ENCODE results near the gene DCTPP1. TPM values are rescaled to one million over a fixed set of nuclear protein-coding genes. Genes with fewer than 3 reads are reported as not detected.

DCTPP1 gene
- total RNA-seq, 1 donor = 13.8 TPM

- Histone ChIP-seq H3K4me3 (ENCODE audit: insufficient read depth, low read length) (no peak overlapping the region), H3K4me1 (ENCODE audit: insufficient read depth, low read length) (peaks cover 14% of the 10 kb centered on the region), H3K36me3 (ENCODE audit: insufficient read depth, low read length) (peaks cover 6% of the 10 kb centered on the region), H3K27ac (ENCODE audit: low read depth, low read length) (no peak overlapping the region), H4K20me1 (ENCODE audit: insufficient read depth, low read length) (peaks cover 9% of the 10 kb centered on the region), H3K9me3 (ENCODE audit: low read depth, low read length) (no peaks in the 10 kb centered on the region), H3K79me2 (ENCODE audit: insufficient read depth, low read length) (peaks cover 15% of the 10 kb centered on the region), H2AFZ (ENCODE audit: low read length) (no peak overlapping the region), H3K4me2 (ENCODE audit: insufficient read depth, low read length) (no peak overlapping the region), H3K27me3 (ENCODE audit: insufficient read depth, low read length) (no peaks in the 10 kb centered on the region)
- TF ChIP-seq CTCF (IDR thresholded peaks at IDR 0.05; ENCODE audit: extremely low read depth, low read depth, low read length) = no peak
- no peak for DNase-seq (ENCODE audit: insufficient read length, low spot score, missing footprints)
Observed at GRCh38 chr16:30449116-30449435, 19.2 kb upstream of the DCTPP1 start.

GRCh38 chr16:30447512-30448226 lies 17.8 kb upstream of the DCTPP1 start:
- Histone ChIP-seq H3K4me2 (ENCODE audit: insufficient read depth, low read length) (no peak overlapping the region), H3K36me3 (ENCODE audit: insufficient read depth, low read length) (peaks cover 12% of the 10 kb centered on the region), H4K20me1 (ENCODE audit: insufficient read depth, low read length) (peaks cover 10% of the 10 kb centered on the region), H3K9me3 (ENCODE audit: low read depth, low read length) (no peaks in the 10 kb centered on the region), H3K4me3 (ENCODE audit: insufficient read depth, low read length) (no peak overlapping the region), H3K79me2 (ENCODE audit: insufficient read depth, low read length) (peaks cover 16% of the 10 kb centered on the region), H3K4me1 (ENCODE audit: insufficient read depth, low read length) (peaks cover 14% of the 10 kb centered on the region), H2AFZ (ENCODE audit: low read length) (no peak overlapping the region), H3K27me3 (ENCODE audit: insufficient read depth, low read length) (no peaks in the 10 kb centered on the region), H3K27ac (ENCODE audit: low read depth, low read length) (no peak overlapping the region)
- no peak for TF ChIP-seq CTCF (IDR thresholded peaks at IDR 0.05; ENCODE audit: extremely low read depth, low read depth, low read length)
- no peak for DNase-seq (ENCODE audit: insufficient read length, low spot score, missing footprints)

GRCh38 chr16:30446203-30446595 lies 16.4 kb upstream of the DCTPP1 start:
- Histone ChIP-seq H3K27ac (ENCODE audit: low read depth, low read length) (peak overlapping the region; percentile 94), H3K9me3 (ENCODE audit: low read depth, low read length) (no peaks in the 10 kb centered on the region), H3K36me3 (ENCODE audit: insufficient read depth, low read length) (peaks cover 12% of the 10 kb centered on the region), H3K79me2 (ENCODE audit: insufficient read depth, low read length) (peaks cover 16% of the 10 kb centered on the region), H4K20me1 (ENCODE audit: insufficient read depth, low read length) (peaks cover 10% of the 10 kb centered on the region), H3K4me2 (ENCODE audit: insufficient read depth, low read length) (peak overlapping the region; percentile 87), H3K27me3 (ENCODE audit: insufficient read depth, low read length) (no peaks in the 10 kb centered on the region), H3K4me3 (ENCODE audit: insufficient read depth, low read length) (peak overlapping the region; percentile 92), H2AFZ (ENCODE audit: low read length) (peak overlapping the region; percentile 82), H3K4me1 (ENCODE audit: insufficient read depth, low read length) (peaks cover 14% of the 10 kb centered on the region)
- no peak for DNase-seq (ENCODE audit: insufficient read length, low spot score, missing footprints)
- TF ChIP-seq CTCF (IDR thresholded peaks at IDR 0.05; ENCODE audit: extremely low read depth, low read depth, low read length) = no peak

- Histone ChIP-seq H3K27me3 (ENCODE audit: insufficient read depth, low read length) (no peaks in the 10 kb centered on the region), H4K20me1 (ENCODE audit: insufficient read depth, low read length) (peaks cover 10% of the 10 kb centered on the region), H3K36me3 (ENCODE audit: insufficient read depth, low read length) (peaks cover 12% of the 10 kb centered on the region), H3K4me2 (ENCODE audit: insufficient read depth, low read length) (peak within 1 kb of the TSS; percentile 87), H3K9me3 (ENCODE audit: low read depth, low read length) (no peaks in the 10 kb centered on the region), H3K4me3 (ENCODE audit: insufficient read depth, low read length) (peak within 1 kb of the TSS; percentile 92), H3K79me2 (ENCODE audit: insufficient read depth, low read length) (peaks cover 16% of the 10 kb centered on the region), H2AFZ (ENCODE audit: low read length) (peak within 1 kb of the TSS; percentile 93), H3K27ac (ENCODE audit: low read depth, low read length) (peak within 1 kb of the TSS; percentile 94), H3K4me1 (ENCODE audit: insufficient read depth, low read length) (peaks cover 14% of the 10 kb centered on the region)
- peak; percentile 41 for TF ChIP-seq CTCF (IDR thresholded peaks at IDR 0.05; ENCODE audit: extremely low read depth, low read depth, low read length)
- DNase-seq (ENCODE audit: insufficient read length, low spot score, missing footprints) = peak; percentile 96
Observed at GRCh38 chr16:30445408-30446202, 15.8 kb upstream of the DCTPP1 start, which contains the start of gene SEPHS2. Gene SEPHS2 (minus strand): TSS chr16:30445874. CDS start chr16:30445727, 147 bp downstream.
